ENCODE data around the gene KRTAP16-1. TPM values are rescaled to one million over a fixed set of nuclear protein-coding genes. Genes with fewer than 3 reads are reported as not detected.

The KRTAP16-1 gene
- total RNA-seq, 6 experiments from 2014 or later = not detected

GRCh38 chr17:41333836-41334235 lies 24.7 kb upstream of the KRTAP16-1 start:
- no peaks in the 10 kb centered on the region for H3K9me3 Mint-ChIP-seq
- H3K4me1 Mint-ChIP-seq (ENCODE audit: low read depth) = peaks cover 14% of the 10 kb centered on the region
- H3K27ac Mint-ChIP-seq = no peak overlapping the region
- no peak for TF ChIP-seq CTCF (IDR thresholded peaks at IDR 0.05)
- H3K36me3 Mint-ChIP-seq (ENCODE audit: low read depth) = no peaks in the 10 kb centered on the region
- no peak for DNase-seq
- H3K27me3 Mint-ChIP-seq (ENCODE audit: insufficient read depth) = no peaks in the 10 kb centered on the region; the same call in 1 of the 2 replicates
- H3K4me3 Mint-ChIP-seq = no peak overlapping the region

GRCh38 chr17:41333098-41333497 lies 24.0 kb upstream of the KRTAP16-1 start:
- DNase-seq = no peak
- Mint-ChIP-seq H3K27me3 (ENCODE audit: insufficient read depth) (no peaks in the 10 kb centered on the region; the same call in 1 of the 2 replicates), H3K4me3 (no peak overlapping the region), H3K27ac (no peak overlapping the region), H3K9me3 (no peaks in the 10 kb centered on the region), H3K36me3 (ENCODE audit: low read depth) (no peaks in the 10 kb centered on the region), H3K4me1 (ENCODE audit: low read depth) (peaks cover 13% of the 10 kb centered on the region)
- TF ChIP-seq CTCF (IDR thresholded peaks at IDR 0.05) = no peak

- Mint-ChIP-seq H3K36me3 (ENCODE audit: low read depth) (no peaks in the 10 kb centered on the region), H3K4me3 (no peak overlapping the region), H3K4me1 (ENCODE audit: low read depth) (peaks cover 13% of the 10 kb centered on the region), H3K9me3 (no peaks in the 10 kb centered on the region), H3K27me3 (ENCODE audit: insufficient read depth) (no peaks in the 10 kb centered on the region; the same call in 1 of the 2 replicates), H3K27ac (no peak overlapping the region)
- DNase-seq = no peak
- no peak for TF ChIP-seq CTCF (IDR thresholded peaks at IDR 0.05)
Observed at GRCh38 chr17:41332239-41332638, 23.1 kb upstream of the KRTAP16-1 start.

DNA sequence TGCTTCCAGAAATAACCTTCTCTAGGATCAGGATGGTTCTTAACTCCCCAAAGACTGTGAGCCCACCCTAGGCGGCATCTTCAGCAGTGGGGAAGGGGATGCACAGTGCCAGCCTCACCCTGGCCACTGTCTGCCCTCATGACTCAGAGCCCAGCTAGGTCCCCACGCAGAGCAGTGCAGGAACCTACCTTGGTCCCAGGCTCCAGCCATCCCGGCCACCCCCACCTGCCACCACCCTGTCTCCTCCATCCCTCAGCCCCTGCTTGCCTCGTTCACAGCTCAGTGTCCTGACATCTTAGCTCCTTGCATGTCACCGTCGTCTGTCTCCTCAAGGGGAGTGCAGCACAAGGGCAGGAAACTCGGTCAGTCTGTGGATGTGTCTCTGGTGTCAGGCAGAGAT lies 22.5 kb upstream of the KRTAP16-1 start:
- Mint-ChIP-seq H3K9me3 (no peaks in the 10 kb centered on the region), H3K27me3 (ENCODE audit: insufficient read depth) (no peaks in the 10 kb centered on the region; the same call in 1 of the 2 replicates), H3K4me1 (ENCODE audit: low read depth) (peaks cover 13% of the 10 kb centered on the region), H3K36me3 (ENCODE audit: low read depth) (no peaks in the 10 kb centered on the region), H3K4me3 (no peak overlapping the region), H3K27ac (no peak overlapping the region; the same call in 1 of the 2 replicates)
- no peak for TF ChIP-seq CTCF (IDR thresholded peaks at IDR 0.05)
- no peak for DNase-seq

DNA sequence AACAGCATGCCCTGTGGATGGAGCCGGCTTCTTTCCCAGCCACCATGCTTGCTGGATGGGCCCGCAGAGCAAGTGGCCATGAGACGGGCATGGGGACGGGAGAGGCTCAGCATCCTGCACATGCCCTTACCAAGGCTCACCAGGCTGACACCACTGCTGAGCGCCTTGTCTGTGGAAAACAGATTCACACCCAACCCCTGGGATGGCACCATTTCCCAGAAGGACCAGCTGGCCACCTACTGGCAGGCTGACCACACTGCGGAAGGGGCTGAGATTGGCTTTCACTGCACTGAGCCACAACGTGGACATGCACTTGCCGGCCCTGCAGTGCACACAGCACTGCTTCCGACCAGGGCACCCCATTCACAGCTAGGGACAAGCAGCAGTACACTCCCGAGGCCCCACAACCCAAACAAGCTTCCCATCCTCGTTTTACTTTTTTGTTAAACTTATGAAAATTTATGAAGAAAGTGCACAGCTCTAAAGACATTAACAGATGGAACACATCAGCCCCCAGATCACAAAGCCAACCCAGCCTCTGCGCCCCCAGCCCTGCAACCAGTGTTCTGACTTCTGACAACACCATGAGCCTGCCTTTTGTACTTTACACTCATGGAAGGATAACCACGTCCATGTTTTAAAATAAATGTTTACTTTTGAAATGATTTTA lies 20.3 kb upstream of the KRTAP16-1 start:
- H3K27ac Mint-ChIP-seq = no peak overlapping the region
- peak; percentile 92 for TF ChIP-seq CTCF (IDR thresholded peaks at IDR 0.05)
- no peaks in the 10 kb centered on the region for H3K9me3 Mint-ChIP-seq
- H3K36me3 Mint-ChIP-seq (ENCODE audit: low read depth) = no peaks in the 10 kb centered on the region
- DNase-seq = peak; percentile 63
- no peak overlapping the region for H3K4me3 Mint-ChIP-seq
- peaks cover 14% of the 10 kb centered on the region for H3K4me1 Mint-ChIP-seq (ENCODE audit: low read depth)
- H3K27me3 Mint-ChIP-seq (ENCODE audit: insufficient read depth) = no peaks in the 10 kb centered on the region; the same call in 1 of the 2 replicates

All from HFFc6 (cell line).